NB4 (cell line): ENCODE data around the gene GLOD5.

Experiments
- DNase-seq: peaks from one replicate; pipeline ENCODE4 v3.0.0; 2010; ENCODE audit warnings: low read depth
- H3K4me3 ChIP-seq: one replicate; pipeline ENCODE4 v1.5.1; 2011; ENCODE audit warnings: mild to moderate bottlenecking, low read depth, low read length, moderate library complexity
- CTCF ChIP-seq: IDR thresholded peaks from one replicate; pipeline ENCODE4 v1.5.1; 2012; ENCODE audit warnings: low read depth, low read length
- MAX ChIP-seq: IDR thresholded peaks from 2 replicates; pipeline ENCODE4 v1.6.1; 2011; ENCODE audit warnings: low read depth, low read length
- MYC ChIP-seq: IDR thresholded peaks from 2 replicates; pipeline ENCODE4 v1.6.1; 2011; ENCODE audit warnings: low read depth, low read length
- POLR2A ChIP-seq: IDR thresholded peaks from 2 replicates; pipeline ENCODE4 v1.6.1; 2011; ENCODE audit warnings: mild to moderate bottlenecking; ENCODE audit not compliant: insufficient read length; ENCODE audit errors: extremely low read depth

The GLOD5 gene

GRCh38 chrX:48786825-48787504 lies 25.4 kb downstream of the GLOD5 start:
- DNase-seq, result no peak
- no peak for TF ChIP-seq MYC
- TF ChIP-seq CTCF, result no peak
- TF ChIP-seq POLR2A, result no peak
- no peak for TF ChIP-seq MAX
- no peak overlapping the region for H3K4me3 ChIP-seq

- no peak for TF ChIP-seq POLR2A
- no peak for TF ChIP-seq MYC
- no peak for TF ChIP-seq CTCF
- TF ChIP-seq MAX, result no peak
- H3K4me3 ChIP-seq, result no peak overlapping the region
- DNase-seq, result no peak
Observed at GRCh38 chrX:48787505-48788443, 26.2 kb downstream of the GLOD5 start.

- no peak for TF ChIP-seq MYC
- TF ChIP-seq POLR2A, result no peak
- TF ChIP-seq CTCF, result no peak
- no peak for TF ChIP-seq MAX
- H3K4me3 ChIP-seq, result no peak overlapping the region
- DNase-seq, result peak; percentile 70
Observed at GRCh38 chrX:48789366-48790220, 28.0 kb downstream of the GLOD5 start.

GRCh38 chrX:48790477-48790876 lies 28.9 kb downstream of the GLOD5 start:
- TF ChIP-seq CTCF (no peak), MYC (no peak), POLR2A (no peak), MAX (no peak)
- H3K4me3 ChIP-seq, result no peak overlapping the region
- no peak for DNase-seq

GRCh38 chrX:48791063-48791820 lies 29.7 kb downstream of the GLOD5 start:
- no peak overlapping the region for H3K4me3 ChIP-seq
- TF ChIP-seq MYC, result no peak
- no peak for TF ChIP-seq POLR2A
- TF ChIP-seq CTCF, result no peak
- no peak for TF ChIP-seq MAX
- no peak for DNase-seq
